ENCODE results near the gene AKAP11. TPM values are rescaled to one million over a fixed set of nuclear protein-coding genes. Genes with fewer than 3 reads are reported as not detected.

Gene AKAP11
- total RNA-seq, 1 experiment from 2014 or later, result 24.1 TPM

- no peak overlapping the region for H3K27ac ChIP-seq (ENCODE audit: low read depth, low read length, poor library complexity, severe bottlenecking)
- no peaks in the 10 kb centered on the region for H3K27me3 ChIP-seq (replicated peaks; ENCODE audit: insufficient read depth, low read depth, low read length, poor library complexity)
- CTCF ChIA-PET, result no interaction called here
- no peak overlapping the region for H3K4me3 ChIP-seq (ENCODE audit: low read depth, low read length, poor library complexity, severe bottlenecking)
- H3K4me1 ChIP-seq (ENCODE audit: insufficient read depth, low read length, poor library complexity, severe bottlenecking), result no peaks in the 10 kb centered on the region
- no peak for TF ChIP-seq CTCF (conservative IDR thresholded peaks at IDR 0.05; ENCODE audit: low read depth, low read length)
- no peak for TF ChIP-seq EZH2 (IDR thresholded peaks at IDR 0.05; ENCODE audit: borderline replicate concordance, low read depth, low read length, poor library complexity, severe bottlenecking)
- no peak for DNase-seq (ENCODE audit: low spot score)
- no peaks in the 10 kb centered on the region for H3K36me3 ChIP-seq (ENCODE audit: insufficient read depth, low read length, poor library complexity, severe bottlenecking)
- no peaks in the 10 kb centered on the region for H3K9me3 ChIP-seq (ENCODE audit: low read depth, low read length, poor library complexity, severe bottlenecking)
- BruUV-seq (replicated peaks), result no TSS peak
- POLR2A ChIA-PET (ENCODE audit: low non-redundant PET), result no interaction called here
- intact Hi-C loops (cut with micrococcal nuclease; ENCODE audit: unreplicated experiment), result no loop called here
Observed at GRCh38 chr13:42345367-42345766, 73.4 kb downstream of the AKAP11 start.

GRCh38 chr13:42348576-42348975 lies 76.6 kb downstream of the AKAP11 start:
- CTCF ChIA-PET, result no interaction called here
- Histone ChIP-seq H3K4me1 (ENCODE audit: insufficient read depth, low read length, poor library complexity, severe bottlenecking) (no peaks in the 10 kb centered on the region), H3K27ac (ENCODE audit: low read depth, low read length, poor library complexity, severe bottlenecking) (no peak overlapping the region), H3K4me3 (ENCODE audit: low read depth, low read length, poor library complexity, severe bottlenecking) (no peak overlapping the region), H3K9me3 (ENCODE audit: low read depth, low read length, poor library complexity, severe bottlenecking) (no peaks in the 10 kb centered on the region), H3K27me3 (replicated peaks; ENCODE audit: insufficient read depth, low read depth, low read length, poor library complexity) (no peaks in the 10 kb centered on the region), H3K36me3 (ENCODE audit: insufficient read depth, low read length, poor library complexity, severe bottlenecking) (no peaks in the 10 kb centered on the region)
- DNase-seq (ENCODE audit: low spot score), result no peak
- TF ChIP-seq CTCF (conservative IDR thresholded peaks at IDR 0.05; ENCODE audit: low read depth, low read length) (no peak), EZH2 (IDR thresholded peaks at IDR 0.05; ENCODE audit: borderline replicate concordance, low read depth, low read length, poor library complexity, severe bottlenecking) (no peak)
- no TSS peak for BruUV-seq (replicated peaks)
- intact Hi-C loops (cut with micrococcal nuclease; ENCODE audit: unreplicated experiment), result no loop called here
- POLR2A ChIA-PET (ENCODE audit: low non-redundant PET), result no interaction called here

GRCh38 chr13:42350141-42350540 lies 78.2 kb downstream of the AKAP11 start:
- peaks cover 13% of the 10 kb centered on the region for H3K4me1 ChIP-seq (ENCODE audit: insufficient read depth, low read length, poor library complexity, severe bottlenecking)
- no peak overlapping the region for H3K4me3 ChIP-seq (ENCODE audit: low read depth, low read length, poor library complexity, severe bottlenecking)
- H3K27ac ChIP-seq (ENCODE audit: low read depth, low read length, poor library complexity, severe bottlenecking), result no peak overlapping the region
- CTCF ChIA-PET, result no interaction called here
- no TSS peak for BruUV-seq (replicated peaks)
- no peaks in the 10 kb centered on the region for H3K36me3 ChIP-seq (ENCODE audit: insufficient read depth, low read length, poor library complexity, severe bottlenecking)
- DNase-seq (ENCODE audit: low spot score), result no peak
- POLR2A ChIA-PET (ENCODE audit: low non-redundant PET), result no interaction called here
- no peaks in the 10 kb centered on the region for H3K9me3 ChIP-seq (ENCODE audit: low read depth, low read length, poor library complexity, severe bottlenecking)
- intact Hi-C loops (cut with micrococcal nuclease; ENCODE audit: unreplicated experiment), result no loop called here
- no peaks in the 10 kb centered on the region for H3K27me3 ChIP-seq (replicated peaks; ENCODE audit: insufficient read depth, low read depth, low read length, poor library complexity)
- no peak for TF ChIP-seq CTCF (conservative IDR thresholded peaks at IDR 0.05; ENCODE audit: low read depth, low read length)
- TF ChIP-seq EZH2 (IDR thresholded peaks at IDR 0.05; ENCODE audit: borderline replicate concordance, low read depth, low read length, poor library complexity, severe bottlenecking), result no peak
